NCI-H69 (cell line): ENCODE results near the gene SAP25.
"Not testable (repeated sequence)": the region's sequence is repeated elsewhere in the genome, so short reads cannot be mapped to it uniquely, and the experiment has no call there.

Experiments used
- DNase-seq: peaks from one replicate; lab custom pipeline; 2025; lab: John Stamatoyannopoulos, UW

Gene SAP25

DNA sequence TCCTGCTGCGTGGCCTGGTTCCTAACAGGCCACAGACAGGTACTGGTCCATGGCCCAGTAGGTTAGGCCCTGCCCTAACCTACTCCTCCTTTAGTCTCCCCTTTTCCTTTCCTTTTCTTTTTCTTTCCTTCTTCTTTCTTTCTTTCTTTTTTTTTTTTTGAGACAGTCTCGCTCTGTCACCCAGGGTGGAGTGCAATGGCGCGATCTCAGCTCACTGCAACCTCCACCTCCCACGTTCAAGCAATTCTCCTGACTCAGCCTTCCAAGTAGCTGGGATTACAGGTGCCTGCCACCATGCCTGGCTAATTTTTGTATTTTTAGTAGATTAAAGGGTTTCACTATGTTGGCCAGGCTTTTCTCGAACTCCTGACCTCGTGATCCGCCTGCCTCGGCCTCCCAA, 37.7 kb downstream of the SAP25 start:
- not testable (repeated sequence) for DNase-seq

DNA sequence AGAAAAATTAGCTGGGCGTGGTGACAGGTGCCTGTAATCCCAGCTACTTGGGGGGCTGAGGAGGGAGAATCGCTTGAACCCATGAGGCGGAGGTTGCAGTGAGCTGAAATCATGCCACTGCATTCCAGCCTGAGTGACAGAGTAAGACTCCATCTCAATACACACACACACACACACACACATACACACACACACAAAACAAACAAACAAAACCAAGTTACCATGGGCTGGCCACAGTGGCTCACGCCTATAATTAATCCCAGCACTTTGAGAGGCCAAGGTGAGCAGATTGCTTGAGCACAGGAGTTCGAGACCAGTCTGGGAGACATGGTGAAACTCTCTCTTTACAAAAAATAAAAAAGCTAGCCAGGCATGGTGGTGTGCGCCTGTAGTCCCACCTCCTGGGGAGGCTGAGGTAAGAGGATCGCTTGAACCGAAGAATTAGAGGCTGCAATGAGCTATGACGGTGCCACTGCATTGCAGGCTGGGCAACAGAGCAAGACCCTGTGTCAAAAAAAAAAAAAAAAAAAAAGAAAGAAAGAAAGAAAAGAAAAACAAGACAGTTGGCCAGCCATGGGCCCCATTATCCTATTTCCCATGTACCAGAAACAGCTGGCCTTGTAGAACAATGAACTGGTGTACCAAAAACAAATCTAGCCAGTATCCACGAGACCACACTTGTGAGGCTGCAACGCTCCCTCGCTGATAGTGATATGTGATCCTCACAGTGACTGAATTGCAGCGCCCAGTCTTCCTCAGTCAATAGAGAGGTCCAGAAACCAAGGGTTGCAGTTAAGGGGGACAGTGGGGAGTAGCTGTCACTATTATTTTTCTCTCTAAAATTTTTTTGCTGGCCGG, 41.3 kb downstream of the SAP25 start:
- DNase-seq, result no peak

DNA sequence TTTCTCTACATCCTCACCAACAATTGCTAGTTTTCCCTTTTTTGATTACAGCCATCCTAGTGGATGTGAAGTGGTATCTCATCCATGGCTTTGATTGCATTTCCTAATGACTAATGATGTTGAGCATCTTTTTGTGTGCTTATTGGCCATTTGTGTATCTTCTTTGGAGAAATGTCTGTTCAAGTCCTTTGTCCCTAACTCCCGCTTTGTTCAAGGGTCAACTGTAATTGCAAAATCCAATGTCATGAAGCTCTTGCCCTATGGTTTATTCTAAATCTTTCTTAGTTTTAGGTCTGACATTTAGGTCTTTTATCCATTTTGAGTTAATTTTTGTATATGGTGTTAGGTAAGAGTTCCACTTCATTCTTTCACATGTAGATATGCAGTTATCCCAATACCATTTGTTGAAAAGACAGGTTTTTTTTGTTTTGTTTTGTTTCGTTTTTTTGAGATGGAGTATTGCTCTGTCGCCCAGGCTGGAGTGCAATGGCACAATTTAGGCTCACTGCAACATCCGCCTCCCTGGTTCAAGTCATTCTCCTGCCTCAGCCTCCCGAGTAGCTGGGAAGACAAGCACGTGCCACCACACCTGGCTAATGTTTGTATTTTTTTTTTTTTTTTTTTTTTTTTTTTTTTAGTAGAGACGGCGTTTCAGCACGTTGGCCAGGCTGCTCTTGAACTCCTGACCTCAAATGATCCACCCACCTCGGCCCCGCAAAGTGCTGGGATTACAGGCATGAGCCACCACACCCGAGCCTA, 45.4 kb downstream of the SAP25 start:
- DNase-seq, result not testable (repeated sequence)

DNA sequence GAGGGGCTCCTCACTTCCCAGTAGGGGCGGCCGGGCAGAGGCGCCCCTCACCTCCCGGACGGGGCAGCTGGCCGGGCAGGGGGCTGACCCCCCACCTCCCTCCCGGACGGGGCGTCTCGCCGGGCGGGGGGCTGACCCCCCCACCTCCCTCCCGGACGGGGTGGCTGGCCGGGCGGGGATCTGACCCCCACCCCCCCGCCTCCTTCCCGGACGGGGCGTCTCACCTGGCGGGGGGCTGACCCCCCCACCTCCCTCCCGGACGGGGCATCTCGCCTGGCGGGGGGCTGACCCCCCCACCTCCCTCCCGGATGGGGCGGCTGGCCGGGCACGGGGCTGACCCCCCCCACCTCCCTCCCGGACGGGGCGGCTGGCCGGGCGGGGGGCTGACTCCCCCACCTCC, 50.5 kb downstream of the SAP25 start:
- DNase-seq, result not testable (repeated sequence)
